Measurements from ENCODE around the gene TTLL5.
"Not testable (repeated sequence)": the region's sequence is repeated elsewhere in the genome, so short reads cannot be mapped to it uniquely, and the experiment has no call there.

TTLL5 gene

GRCh38 chr14:75650253-75651058 is 10.6 kb upstream of the TTLL5 start:
- DNase-seq (ENCODE audit: low read depth, low spot score): no peak

DNA sequence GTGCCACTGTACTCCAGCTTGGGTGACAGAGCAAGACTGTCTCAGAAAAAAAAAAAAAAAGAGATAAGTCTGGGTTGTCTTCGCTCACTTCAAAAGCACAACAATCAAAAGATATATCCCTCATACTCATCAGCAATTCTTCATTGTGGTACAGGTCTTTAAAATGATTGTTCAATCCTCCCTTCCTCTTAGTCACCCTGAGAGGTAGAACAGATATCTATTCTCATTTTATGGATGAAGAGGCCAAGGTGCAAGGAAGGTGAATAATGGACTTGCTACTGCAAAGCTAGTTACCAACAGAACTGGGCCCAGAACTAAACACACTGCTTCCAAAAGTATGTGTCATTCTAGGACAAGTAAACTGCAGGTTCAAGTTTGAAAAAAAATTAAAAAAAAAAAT is 7.5 kb upstream of the TTLL5 start:
- DNase-seq (ENCODE audit: low read depth, low spot score): no peak

DNA sequence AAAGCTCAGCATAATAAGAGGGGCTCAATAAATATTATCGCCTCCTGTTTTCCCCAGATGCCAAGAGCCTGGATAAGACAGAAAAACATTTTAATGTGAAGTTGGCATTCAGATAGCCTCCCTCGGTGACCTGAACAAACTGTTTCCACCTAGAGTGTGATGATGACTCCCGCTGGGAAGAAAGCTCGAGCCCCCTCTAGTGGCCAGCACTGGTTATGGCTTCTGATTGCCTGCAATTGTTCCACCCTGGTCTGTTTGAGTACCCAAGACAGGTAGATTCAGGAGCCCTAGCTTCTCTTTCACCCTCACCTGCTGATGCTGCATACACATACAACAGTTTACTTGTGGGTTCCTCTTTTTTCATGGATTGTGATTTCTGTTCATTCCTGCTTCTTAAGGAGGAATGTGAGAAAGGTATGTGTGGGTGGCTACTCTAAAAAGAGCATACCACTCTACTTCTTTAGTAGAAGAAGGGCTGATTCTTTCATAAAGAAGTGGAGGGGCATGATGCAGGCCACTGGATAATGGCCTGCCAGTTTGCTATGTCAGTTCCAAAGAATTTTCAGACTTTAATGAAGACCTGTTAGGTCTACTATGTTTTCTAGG is 6.8 kb upstream of the TTLL5 start:
- peak; percentile 89 for DNase-seq (ENCODE audit: low read depth, low spot score)

- DNase-seq (ENCODE audit: low read depth, low spot score): no peak
Observed at GRCh38 chr14:75655235-75655634, 5.8 kb upstream of the TTLL5 start.

GRCh38 chr14:75657331-75657730 is 3.7 kb upstream of the TTLL5 start:
- DNase-seq (ENCODE audit: low read depth, low spot score): no peak

DNA sequence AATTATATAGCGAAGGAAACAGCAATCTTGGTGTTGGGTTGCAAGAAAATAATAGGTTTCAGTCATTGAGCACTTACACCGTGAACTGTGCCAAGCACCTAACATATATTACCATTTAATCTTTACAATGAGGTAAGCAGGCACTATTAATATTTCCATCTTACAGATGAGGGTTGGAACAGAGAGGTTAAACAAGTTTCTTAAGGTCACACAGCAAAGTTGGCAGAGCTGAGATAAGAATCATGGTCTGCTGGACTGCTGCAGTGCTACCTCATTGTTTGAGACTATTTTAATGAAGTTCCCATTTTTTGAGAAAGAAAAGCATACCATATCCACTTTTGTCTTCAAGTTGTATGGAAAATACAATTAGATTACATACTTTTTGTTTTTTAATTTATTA is 2.1 kb upstream of the TTLL5 start:
- DNase-seq (ENCODE audit: low read depth, low spot score): no peak

DNA sequence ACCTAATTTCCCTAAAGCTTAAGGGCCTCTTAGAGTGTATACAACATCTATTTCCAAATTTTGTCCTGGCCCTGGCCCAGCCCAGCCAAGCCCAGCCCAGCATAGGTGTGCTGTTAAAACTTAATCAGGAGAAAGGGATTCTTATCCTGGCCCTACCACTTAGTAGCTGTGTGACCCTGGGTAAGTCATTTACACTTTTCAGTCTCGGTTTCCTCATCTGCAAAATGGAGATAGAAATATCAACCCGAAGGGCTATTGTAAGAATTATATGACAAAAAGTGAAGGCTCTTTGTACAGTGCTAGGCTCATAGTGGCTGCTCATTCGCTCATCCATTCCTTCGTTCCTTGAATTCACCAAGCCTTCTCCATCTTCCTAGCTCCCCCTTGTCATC is 812 bp upstream of the TTLL5 start:
- DNase-seq (ENCODE audit: low read depth, low spot score): no peak

- DNase-seq (ENCODE audit: low read depth, low spot score): no peak
Observed at GRCh38 chr14:75661499-75661814, 411 bp downstream of the TTLL5 start.

DNA sequence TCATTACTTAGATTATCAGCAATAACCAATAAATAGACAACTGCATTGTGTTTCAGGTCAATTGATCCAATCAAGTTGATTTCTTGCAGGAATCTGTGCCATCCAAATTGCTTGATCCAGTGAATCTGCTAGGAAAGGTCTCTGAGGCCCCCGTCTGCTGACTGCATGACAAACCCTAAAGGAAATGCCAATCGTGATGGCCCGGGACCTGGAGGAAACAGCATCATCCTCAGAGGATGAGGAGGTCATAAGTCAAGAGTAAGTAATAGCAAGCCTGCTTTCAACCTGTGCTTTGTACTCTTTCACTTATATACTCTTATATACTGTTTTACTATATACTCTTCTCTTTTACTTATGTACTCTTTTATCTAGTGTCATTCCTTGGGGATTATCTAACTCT is 1.9 kb downstream of the TTLL5 start:
- no peak for DNase-seq (ENCODE audit: low read depth, low spot score)

DNA sequence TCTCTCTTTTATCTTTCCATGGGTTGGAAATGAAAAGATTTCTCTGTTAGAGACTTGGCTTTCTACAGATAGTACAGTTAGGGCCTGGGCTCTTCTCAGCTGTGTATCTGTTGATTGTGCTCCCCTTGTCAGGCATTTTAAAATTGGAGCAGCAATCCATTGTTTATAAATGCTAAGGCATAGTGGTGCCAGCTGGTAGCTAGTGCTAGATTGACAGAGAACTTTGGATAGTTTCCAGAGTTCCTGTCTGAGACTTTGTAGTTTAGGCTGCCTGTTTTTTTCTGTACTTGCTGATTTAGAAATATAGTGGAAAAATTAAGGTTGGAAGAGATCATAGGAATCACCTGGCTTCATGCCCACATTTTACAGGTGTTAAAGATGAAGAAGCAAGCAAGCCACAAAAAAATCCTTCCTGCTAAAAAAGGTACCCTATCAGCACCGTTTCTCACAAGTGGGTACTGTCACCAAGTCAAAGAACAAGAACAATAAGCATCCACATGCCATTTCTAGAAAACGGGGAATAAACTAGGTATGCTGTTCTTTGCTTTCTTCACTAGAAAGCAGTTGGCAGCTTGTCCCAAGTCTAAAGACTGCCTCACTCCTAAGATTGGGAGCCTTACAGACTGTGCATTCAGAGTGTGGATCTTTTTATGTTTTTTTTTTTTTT is 6.2 kb downstream of the TTLL5 start:
- DNase-seq (ENCODE audit: low read depth, low spot score): no peak

- no peak for DNase-seq (ENCODE audit: low read depth, low spot score)
Observed at GRCh38 chr14:75672605-75673192, 11.7 kb downstream of the TTLL5 start.

- no peak for DNase-seq (ENCODE audit: low read depth, low spot score)
Observed at GRCh38 chr14:75673345-75674035, 12.4 kb downstream of the TTLL5 start.

GRCh38 chr14:75675265-75675960 is 14.4 kb downstream of the TTLL5 start:
- DNase-seq (ENCODE audit: low read depth, low spot score): no peak

DNA sequence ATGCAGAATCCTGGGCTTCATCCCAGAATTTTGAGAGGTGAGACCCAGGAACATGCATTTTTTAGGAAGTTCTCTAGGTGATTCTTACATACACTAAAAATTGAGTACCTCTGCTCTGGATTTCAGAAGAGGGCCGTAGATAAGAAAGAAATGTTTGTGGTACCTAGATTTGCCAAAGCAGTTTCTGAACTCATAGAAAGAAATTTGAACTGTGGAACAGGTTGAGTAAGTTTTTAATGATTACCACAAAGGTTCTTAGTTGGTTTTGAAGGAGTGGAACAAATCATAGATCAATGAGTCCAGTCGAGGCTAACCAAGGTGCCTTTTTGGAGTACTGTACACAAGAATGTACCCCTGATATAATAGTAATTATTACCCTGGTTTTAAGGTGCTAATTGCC is 24.9 kb downstream of the TTLL5 start:
- DNase-seq (ENCODE audit: low read depth, low spot score): no peak

DNA sequence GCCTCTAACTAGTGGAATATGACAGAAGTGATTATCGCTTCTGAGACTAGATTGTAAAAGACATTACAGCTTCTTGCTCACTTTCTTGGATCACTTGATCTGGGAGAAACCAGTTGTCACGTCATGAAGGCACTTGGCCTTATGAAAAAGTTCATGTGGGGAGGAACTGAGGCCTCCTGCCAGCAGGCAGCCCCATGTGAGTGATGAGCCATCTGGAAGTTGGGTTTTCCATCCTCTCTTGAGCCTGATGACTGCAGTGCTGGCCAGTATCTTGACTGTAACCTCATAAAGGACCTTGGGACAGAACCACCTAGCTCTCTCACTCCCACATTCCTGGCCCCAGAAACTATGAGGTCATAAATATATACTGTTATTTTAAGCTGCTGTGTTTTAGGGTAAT is 28.0 kb downstream of the TTLL5 start:
- DNase-seq (ENCODE audit: low read depth, low spot score): no peak

GRCh38 chr14:75690010-75690409 is 29.0 kb downstream of the TTLL5 start:
- DNase-seq (ENCODE audit: low read depth, low spot score): no peak

DNA sequence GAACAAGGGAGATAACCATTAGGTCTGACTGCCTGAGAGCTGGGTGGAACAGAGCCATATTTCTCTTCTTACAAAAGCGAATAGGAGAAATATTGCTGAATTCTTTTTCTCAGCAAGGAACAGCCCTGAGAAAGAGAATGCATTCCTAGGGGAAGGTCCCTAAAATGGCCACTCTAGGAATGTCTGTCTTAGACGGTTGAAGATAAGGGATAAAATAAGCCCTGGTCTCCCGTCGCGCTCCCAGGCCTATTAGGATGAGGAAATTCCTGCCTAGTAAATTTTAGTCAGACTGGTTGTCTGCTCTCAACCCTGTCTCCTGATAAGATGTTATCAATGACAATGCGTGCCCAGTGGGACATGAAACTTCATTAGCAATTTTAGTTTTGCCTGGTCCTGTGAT is 34.0 kb downstream of the TTLL5 start:
- not testable (repeated sequence) for DNase-seq (ENCODE audit: low read depth, low spot score)

DNA sequence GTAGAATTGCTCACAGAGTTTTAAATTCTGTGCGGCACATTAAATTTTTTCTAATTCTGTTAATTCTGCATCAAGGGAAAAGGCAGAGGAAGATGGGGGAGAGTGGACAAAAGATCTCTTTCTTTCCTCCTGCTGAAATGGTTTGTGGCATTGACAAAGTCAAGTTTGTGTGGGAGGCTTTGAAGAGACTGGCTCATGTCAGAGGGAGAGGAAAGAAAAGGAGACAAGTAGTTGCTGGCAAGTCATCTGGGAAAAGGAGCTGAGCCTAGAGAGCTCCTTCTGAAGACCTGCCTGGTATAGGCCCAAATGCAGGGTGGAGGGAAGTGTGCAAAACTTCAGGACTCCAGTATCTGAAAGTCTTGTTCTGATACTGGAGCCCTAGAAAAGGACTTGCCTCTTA is 36.3 kb downstream of the TTLL5 start:
- no peak for DNase-seq (ENCODE audit: low read depth, low spot score)

- DNase-seq (ENCODE audit: low read depth, low spot score): no peak
Observed at GRCh38 chr14:75697918-75698317, 36.9 kb downstream of the TTLL5 start.

GRCh38 chr14:75699331-75699730 is 38.3 kb downstream of the TTLL5 start:
- DNase-seq (ENCODE audit: low read depth, low spot score): no peak

GRCh38 chr14:75700295-75700694 is 39.2 kb downstream of the TTLL5 start:
- no peak for DNase-seq (ENCODE audit: low read depth, low spot score)

DNA sequence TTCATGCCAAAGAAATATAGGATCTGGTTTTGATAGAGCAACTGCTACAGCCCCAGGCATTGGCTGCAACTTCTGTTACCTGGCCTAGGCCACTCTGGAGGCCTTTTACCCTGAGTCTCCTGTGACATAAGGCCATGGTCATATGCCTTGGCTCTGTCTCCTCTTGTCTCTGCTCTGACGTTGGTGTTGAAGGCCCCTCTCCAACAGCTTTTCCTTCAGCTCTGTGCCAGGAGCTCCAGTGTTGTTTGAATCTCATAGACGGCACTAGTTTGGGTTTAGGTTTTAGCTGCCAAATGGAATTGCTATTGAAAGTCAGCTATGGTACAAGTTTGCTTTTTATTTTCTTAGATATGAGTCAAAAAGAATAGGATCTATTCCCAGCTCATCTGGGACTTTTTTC is 41.1 kb downstream of the TTLL5 start:
- DNase-seq (ENCODE audit: low read depth, low spot score): no peak
